BJ (cell line): ENCODE measurements around the gene SETD3. TPM values are rescaled to one million over a fixed set of nuclear protein-coding genes. Genes with fewer than 3 reads are reported as not detected.

Experiments
- CTCF ChIA-PET: fragments of 350-600 bp; formaldehyde crosslinking; extraction: SDS; loops from one replicate; lab custom pipeline; 2021; ENCODE audit warnings: antibody characterized with exemption, inconsistent platforms; lab: Yijun Ruan, JAX
- POLR2A ChIA-PET: fragments of 300-600 bp; sonication (Branson Sonifier 250); formaldehyde crosslinking; extraction: SDS; loops from one replicate; lab custom pipeline; 2021; ENCODE audit warnings: antibody characterized with exemption; lab: Charles Lee
- DNase-seq: peaks from one replicate; pipeline ENCODE4 v3.0.0-alpha.2; 2011; ENCODE audit warnings: low read depth
- H3K27me3 ChIP-seq: 2 replicates; pipeline ENCODE4 v1.6.0; 2011; ENCODE audit warnings: low read length; ENCODE audit not compliant: control insufficient read depth, insufficient read depth
- H3K36me3 ChIP-seq: 2 replicates; pipeline ENCODE4 v1.5.1; 2011; ENCODE audit warnings: low read length; ENCODE audit not compliant: control insufficient read depth, insufficient read depth
- H3K4me3 ChIP-seq: 2 replicates; pipeline ENCODE4 v1.5.1; 2011; ENCODE audit warnings: low read depth, mild to moderate bottlenecking, control low read depth, low read length
- CTCF ChIP-seq: IDR thresholded peaks from 2 replicates; pipeline ENCODE4 v1.5.1; 2011; ENCODE audit warnings: low read depth, mild to moderate bottlenecking, control low read depth, inconsistent platforms, low read length, moderate library complexity; ENCODE audit not compliant: insufficient read depth
- polyA plus RNA-seq: library from polyadenylated mRNA; depleted of rRNA; stranded (reverse); fragments of >200 nt; gene quantifications from 2 replicates; pipeline ENCODE4 v1.2.3, GENCODE V29; 2011

SETD3 gene
- polyA plus RNA-seq, 1 experiment: 20.2 TPM

DNA sequence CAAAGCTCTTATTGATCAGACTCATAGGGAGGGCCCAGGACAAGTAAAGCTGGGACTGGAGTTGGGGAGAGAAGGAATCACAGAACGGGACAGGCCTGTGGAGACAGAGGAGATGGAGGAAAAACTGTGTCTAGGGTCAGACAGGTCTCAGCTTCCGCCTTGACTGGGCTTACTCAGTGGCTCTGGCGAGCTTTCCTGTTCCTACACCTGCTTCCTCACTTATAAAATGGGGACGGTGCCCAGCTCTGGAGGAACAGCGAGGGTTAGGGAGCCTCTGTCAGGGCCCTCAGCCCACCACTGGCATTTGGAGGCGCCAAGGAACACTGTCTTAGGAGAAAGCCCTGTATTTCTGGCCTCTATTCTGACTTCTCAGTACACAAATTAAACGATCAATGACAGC, 34.7 kb downstream of the SETD3 start:
- Histone ChIP-seq H3K27me3 (no peaks in the 10 kb centered on the region), H3K36me3 (peaks cover 11% of the 10 kb centered on the region), H3K4me3 (no peak overlapping the region)
- no peak for DNase-seq
- ChIA-PET CTCF (interaction anchor here (0.7 to 2.0 kb wide), 4 partner anchors 10 to 57 kb away, joined by 4 to 6 read pairs (median 6); no protein-coding TSS in a partner anchor), POLR2A (no interaction called here)
- no peak for TF ChIP-seq CTCF

DNA sequence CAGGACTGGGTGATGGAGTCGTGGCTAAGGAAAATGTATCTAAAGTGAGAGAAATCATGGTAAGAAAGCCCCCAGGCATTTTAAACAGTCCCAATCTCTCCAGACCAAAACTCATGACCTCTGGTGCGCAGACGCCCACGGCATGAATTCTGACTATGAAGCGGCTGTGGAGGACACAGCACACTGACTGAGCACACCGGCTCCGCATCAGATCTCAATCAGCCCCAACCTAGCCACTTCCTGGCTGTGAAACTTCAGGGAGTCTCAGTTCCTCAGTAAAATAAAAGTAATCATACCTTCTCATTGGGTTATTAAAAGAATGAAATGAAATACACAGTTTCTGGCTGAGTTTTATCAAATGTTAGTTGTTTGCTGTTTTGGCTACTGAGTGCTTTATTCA, 38.7 kb downstream of the SETD3 start:
- no peak for DNase-seq
- POLR2A ChIA-PET: no interaction called here
- CTCF ChIA-PET: interaction anchor here (0.5 kb wide), 1 partner anchor 46 kb away, joined by 3 read pairs; no protein-coding TSS in a partner anchor
- Histone ChIP-seq H3K27me3 (no peaks in the 10 kb centered on the region), H3K36me3 (peaks cover 9% of the 10 kb centered on the region), H3K4me3 (no peak overlapping the region)
- no peak for TF ChIP-seq CTCF

- peak; percentile 26 for TF ChIP-seq CTCF
- ChIA-PET POLR2A (no interaction called here), CTCF (interaction anchor here (0.5 to 0.8 kb wide), 2 partner anchors 9 to 45 kb away, joined by 3 read pairs; no protein-coding TSS in a partner anchor)
- H3K36me3 ChIP-seq: peaks cover 8% of the 10 kb centered on the region
- no peak overlapping the region for H3K4me3 ChIP-seq
- no peaks in the 10 kb centered on the region for H3K27me3 ChIP-seq
- DNase-seq: no peak
Observed at GRCh38 chr14:99441157-99441870, 39.3 kb downstream of the SETD3 start.

DNA sequence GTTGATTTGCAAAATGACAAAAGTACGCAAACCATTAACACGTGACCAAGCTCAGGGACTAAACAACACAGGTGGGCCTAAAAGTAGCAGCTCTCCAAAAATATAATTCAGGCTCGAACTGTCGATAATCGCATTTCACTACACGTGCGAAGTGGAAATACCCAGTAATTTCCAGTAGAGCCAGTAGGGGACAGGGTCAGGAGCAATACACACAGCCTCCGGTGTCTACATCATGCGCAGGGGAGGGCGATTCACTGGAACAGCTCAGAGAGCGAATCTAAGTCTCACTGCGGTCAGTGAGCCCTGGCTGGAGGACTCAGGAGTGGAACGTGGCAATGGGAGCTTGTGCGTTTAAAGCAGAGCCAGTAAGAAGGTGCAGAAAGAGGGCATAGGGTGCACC, 40.4 kb downstream of the SETD3 start:
- CTCF ChIA-PET: interaction anchor here (0.8 kb wide), 1 partner anchor 10 kb away, joined by 3 read pairs; no protein-coding TSS in a partner anchor
- DNase-seq: no peak
- H3K36me3 ChIP-seq: peaks cover 10% of the 10 kb centered on the region
- POLR2A ChIA-PET: no interaction called here
- H3K4me3 ChIP-seq: no peak overlapping the region
- H3K27me3 ChIP-seq: no peaks in the 10 kb centered on the region
- TF ChIP-seq CTCF: no peak

GRCh38 chr14:99437706-99438105, 43.0 kb downstream of the SETD3 start:
- no peak for DNase-seq
- Histone ChIP-seq H3K36me3 (peaks cover 9% of the 10 kb centered on the region), H3K27me3 (no peaks in the 10 kb centered on the region), H3K4me3 (no peak overlapping the region)
- TF ChIP-seq CTCF: no peak
- POLR2A ChIA-PET: no interaction called here
- CTCF ChIA-PET: interaction anchor here (1.2 to 1.7 kb wide), 3 partner anchors 13 to 41 kb away, joined by 3 to 8 read pairs (median 4); no protein-coding TSS in a partner anchor
